Stimulated activated CD8-positive, alpha-beta memory T cell treated with anti-CD3 and anti-CD28 coated beads, Interleukin-7, amount 100 ng/mL, for 4 hours (primary cell): ENCODE results near the gene METTL8.
"Not testable (repeated sequence)": the region's sequence is repeated elsewhere in the genome, so short reads cannot be mapped to it uniquely, and the experiment has no call there.

ENCODE experiments used
- DNase-seq, 2 donors: peaks; one replicate each; pipeline ENCODE4 v3.0.0-alpha.2; 2020; ENCODE audit warnings: low read depth in 2 of 2

Gene METTL8

GRCh38 chr2:171430516-171431410 lies 3.0 kb downstream of the METTL8 start:
- DNase-seq, result no peak

- DNase-seq, result not testable (repeated sequence)
These were observed 10.9 kb downstream of the METTL8 start for GRCh38 chr2:171422710-171423495.

GRCh38 chr2:171420728-171421563 lies 12.8 kb downstream of the METTL8 start:
- DNase-seq, result no peak

GRCh38 chr2:171419333-171419732 lies 14.5 kb downstream of the METTL8 start:
- no peak for DNase-seq

DNA sequence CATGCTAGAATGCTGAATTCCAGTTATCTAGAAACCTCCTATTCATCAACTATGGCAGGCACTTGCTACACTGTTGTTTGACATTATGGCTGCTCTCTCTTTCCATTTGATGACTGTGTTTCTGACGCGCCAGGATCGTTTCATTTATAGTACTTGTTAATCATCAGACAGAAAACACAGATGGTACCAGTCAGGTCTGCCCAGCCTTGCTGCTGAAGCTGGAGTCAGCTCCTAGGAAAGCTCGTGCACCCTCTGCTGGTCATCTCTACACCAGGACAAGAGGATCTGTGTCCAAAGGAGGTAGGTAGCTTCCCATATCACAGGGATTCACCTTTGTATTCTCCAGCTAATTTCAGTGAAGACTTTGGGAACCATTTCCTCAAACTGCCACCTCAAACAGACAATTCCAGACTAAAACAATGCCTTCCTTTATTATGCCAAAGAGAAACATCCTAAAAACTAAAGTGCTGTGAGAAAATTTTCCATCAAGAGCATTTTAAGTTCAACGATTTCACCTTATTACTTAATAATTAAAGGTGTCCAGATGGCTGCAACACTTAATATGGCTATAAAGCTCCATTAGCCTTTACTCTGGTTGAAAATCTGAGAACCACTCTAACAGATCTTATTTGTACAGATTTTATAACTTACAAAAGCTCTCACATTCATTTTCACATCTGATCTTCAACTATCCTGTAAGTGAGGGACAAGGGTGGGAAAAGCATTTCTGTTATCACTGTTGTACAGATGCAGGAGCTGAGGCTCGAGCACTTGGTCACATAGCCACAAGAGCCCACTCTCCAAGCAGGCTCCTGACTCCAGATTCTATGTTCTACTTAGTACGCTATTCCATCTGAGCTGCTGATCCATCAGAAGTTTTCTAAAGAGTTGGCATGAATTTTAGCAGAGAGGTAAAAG lies 17.5 kb downstream of the METTL8 start:
- peak; percentile 63 to 73 for DNase-seq

DNA sequence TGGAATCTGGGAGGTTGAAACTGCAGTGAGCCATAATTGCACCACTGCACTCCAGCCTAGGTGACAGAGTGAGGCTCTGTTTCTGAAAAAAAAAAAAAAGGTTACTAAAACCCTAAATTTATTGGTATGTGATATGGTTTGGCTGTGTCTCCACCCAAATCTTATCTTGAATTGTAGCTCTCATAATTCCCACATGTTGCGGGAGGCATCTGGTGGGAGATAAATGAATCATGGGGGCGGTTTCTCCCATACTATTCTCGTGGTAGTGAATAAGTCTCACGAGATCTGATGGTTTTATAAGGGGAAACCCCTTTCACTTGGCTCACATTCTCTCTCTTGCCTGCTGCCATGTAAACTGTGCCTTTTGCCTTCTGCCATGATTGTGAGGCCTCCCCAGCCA lies 19.1 kb downstream of the METTL8 start:
- not testable (repeated sequence) for DNase-seq

DNA sequence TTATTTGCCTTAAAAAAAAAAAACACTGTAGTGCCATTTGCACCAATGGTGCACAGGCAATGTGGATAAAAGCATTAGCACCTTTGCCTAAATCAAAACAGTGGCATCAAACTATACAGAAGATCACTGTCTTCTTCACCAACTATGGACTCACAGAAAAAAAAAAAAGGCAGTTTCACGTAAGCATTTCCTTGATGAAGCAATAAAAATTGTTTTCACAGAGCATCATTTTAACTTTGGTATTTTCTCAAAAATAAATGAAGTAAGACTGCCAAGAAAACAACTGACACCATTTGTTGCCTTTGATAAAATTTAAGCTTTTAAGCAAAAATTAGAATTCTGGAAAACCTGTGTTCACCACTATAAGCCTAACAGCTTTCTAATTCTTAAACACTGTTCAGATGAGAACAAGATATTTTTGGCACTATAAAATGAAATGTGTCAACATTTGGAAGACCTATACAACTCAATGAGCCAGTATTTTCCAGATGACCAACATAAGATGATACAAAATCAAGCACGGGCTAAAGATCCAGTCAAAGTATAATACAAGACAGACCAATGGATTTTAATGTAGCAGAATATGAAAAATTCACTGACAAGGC lies 21.1 kb downstream of the METTL8 start:
- DNase-seq, result no peak

GRCh38 chr2:171411791-171412483 lies 21.9 kb downstream of the METTL8 start:
- DNase-seq, result no peak

- DNase-seq, result no peak
These were observed 22.6 kb downstream of the METTL8 start for GRCh38 chr2:171411214-171411613.

- DNase-seq, result no peak
These were observed 23.2 kb downstream of the METTL8 start for GRCh38 chr2:171410624-171411023.

- DNase-seq, result no peak
These were observed 23.7 kb downstream of the METTL8 start for GRCh38 chr2:171410101-171410500.

DNA sequence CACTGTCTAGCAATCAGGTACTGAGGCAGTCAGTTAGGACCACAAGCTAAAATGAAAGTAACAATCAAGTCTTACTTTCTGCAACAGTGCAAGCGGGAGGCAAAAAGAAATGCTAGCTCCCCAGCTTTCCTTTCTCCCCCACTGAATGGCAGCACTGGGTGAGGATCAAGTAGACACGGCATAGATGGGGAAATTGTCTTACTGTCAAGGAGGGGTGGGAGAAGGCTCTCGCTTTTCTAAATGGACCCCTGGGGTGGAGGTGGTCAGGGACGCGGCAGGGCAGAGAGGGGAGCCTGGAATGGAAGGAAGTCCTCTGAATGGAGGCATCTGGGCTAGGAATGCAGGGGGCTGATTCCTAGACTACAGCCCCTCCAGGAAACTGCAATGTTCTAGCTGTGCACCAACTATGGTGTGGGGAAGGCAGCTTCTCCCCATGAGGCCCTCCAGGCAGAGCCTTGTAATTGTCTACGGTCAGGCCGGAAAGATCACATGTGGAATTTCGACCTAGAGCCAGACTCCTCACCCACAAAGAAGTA lies 24.3 kb downstream of the METTL8 start:
- no peak for DNase-seq

DNA sequence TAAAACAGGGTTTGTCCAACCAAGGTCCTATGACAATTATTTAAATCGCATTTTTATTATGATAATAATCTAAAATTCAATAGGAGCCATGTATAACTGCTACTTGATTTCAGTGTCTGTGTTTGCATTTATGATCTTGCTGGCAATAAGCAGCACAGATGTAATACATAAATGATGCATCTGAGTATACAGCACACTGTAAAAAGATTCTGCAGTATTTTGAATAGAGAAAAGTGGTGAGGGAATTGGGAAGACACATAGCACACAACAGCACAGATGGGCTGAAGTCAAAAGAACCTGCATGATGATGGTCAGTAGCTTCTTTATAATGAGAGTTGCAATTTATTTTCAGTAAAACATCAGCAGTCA lies 26.1 kb downstream of the METTL8 start:
- DNase-seq, result no peak

- no peak for DNase-seq
These were observed 26.6 kb downstream of the METTL8 start for GRCh38 chr2:171407030-171407675.

GRCh38 chr2:171406044-171406443 lies 27.7 kb downstream of the METTL8 start:
- DNase-seq, result no peak

GRCh38 chr2:171405546-171405945 lies 28.2 kb downstream of the METTL8 start:
- DNase-seq, result no peak

DNA sequence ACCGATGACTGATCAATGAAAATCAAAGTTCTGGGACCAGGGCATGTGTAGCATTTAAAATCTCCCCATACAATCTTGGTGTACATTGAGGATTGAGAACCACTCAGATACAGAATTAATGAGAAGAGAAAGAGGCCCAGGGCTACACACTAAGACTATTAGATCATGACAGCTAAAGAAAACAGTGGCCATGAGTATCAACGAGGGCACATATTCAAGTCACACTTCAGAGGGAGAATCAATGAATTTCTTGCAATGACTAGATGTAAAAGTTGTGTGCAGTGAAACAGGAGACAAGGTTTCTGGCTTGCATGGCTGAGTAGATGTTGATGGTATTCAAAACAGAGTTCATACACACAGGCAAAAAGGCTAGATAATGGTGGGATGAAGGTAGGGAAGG lies 29.1 kb downstream of the METTL8 start:
- DNase-seq, result no peak

GRCh38 chr2:171404261-171404660 lies 29.5 kb downstream of the METTL8 start:
- DNase-seq, result no peak

- no peak for DNase-seq
These were observed 30.7 kb downstream of the METTL8 start for GRCh38 chr2:171402906-171403580.
